NCI-H2171 (cell line): Measurements from ENCODE around the gene WARS2.
A peak's percentile ranks its signal among the peaks of the same experiment; 100 is the strongest.
"Not testable (repeated sequence)": the region's sequence is repeated elsewhere in the genome, so short reads cannot be mapped to it uniquely, and the experiment has no call there.

Experiments used
- DNase-seq: peaks from one replicate; lab custom pipeline; 2025; lab: John Stamatoyannopoulos, UW

WARS2 gene

DNA sequence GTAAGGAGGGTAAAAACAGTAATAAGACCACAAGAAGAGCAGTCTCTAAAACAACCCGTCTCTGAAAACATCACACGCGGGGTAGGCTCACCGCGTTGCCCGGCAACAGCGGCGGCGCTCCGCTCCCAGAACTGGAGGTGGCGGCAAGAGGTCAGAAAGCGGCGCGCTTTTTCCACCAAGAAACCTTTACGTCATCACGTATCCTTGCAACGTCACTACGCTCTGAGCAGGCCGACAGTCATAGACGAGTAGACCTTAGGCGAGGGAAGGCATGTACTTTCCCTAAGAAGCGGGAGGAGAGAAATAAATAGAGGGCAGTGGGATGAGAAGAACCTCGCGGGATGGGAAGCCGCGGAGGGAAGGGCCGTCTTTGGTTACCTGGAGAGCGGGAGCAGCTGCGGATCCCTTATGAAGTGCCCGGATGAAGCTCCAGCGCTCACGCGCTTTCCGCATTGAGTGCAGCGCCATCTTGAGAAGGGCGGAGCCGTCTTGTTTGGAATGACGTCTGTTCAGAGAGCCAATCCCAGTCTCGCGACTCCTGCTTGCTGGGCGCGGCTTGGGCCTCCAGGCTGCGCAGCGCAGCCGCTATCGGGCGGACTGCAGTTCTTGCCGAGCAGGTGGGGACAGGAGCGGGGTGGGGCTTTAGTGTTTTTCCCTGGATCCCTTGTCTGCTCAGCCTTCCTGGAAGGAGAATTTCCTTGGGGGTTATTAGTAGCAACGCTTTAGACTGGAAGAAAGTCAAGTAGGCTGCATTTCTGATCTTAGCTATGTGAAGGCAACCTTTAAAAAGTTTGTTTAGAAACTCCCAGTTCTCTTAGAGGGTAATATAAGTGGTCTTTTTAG lies at the start of gene WARS2:
Gene WARS2 (minus strand): TSS at position 477 of the 843 bp plus-strand sequence. CDS start 9 bp downstream, at position 468.
- peak; percentile 95 for DNase-seq

DNA sequence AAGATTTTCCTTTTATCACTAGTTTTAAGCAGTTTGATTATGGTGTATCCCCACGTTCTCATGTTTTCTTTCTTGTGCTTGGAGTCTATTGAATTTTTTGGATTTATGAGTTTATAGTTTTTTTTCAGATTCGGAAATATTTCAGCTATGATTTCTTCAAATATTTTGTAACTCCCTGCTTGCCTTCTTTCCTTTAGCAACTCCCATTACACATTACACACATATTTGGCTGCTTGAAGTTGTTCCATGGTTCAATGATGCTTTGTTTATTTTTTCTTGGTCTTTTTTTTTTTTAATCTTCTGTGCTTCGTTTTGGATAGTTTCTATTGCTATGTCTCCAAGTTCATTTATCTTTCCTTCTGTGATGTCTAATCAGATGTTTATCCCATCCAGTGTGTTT lies 48.5 kb upstream of the WARS2 start:
- no peak for DNase-seq

DNA sequence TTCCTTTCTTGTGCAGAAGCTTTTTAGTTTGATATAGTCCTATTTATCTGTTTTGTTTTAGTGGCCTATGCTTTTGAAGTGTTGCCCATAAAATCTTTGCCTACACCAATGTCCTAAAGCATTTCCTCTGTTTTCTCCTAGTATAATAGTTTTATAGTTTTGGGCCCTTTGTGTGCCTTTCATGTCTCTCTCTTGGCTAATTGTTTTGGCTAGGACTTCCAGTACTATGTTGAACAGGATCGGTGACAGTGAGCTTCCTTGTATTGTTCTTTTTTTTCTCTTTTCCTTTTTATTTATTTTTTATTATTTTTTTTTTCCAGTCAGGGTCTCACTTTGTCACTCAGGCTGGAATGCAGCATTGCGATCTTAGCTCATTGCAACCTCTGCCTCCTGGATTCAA lies 47.0 kb upstream of the WARS2 start:
- no peak for DNase-seq

DNA sequence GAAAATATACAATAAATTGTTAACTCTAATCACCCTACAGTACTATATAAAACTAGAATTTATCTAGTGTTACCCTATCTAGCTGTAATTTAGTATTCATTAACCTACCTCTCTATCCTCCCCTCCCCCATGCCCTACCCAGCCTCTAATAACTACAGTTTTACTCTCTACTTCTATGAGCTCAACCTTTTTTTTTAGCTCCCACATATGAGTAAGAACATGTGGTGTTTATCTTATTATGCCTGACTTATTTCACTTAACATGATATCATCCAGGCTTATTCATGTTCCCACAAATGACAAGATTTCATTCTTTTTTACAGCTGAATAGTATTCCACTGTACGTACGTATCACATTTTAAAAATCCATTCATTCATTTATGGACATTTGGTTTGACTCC lies 46.0 kb upstream of the WARS2 start:
- DNase-seq, result no peak

DNA sequence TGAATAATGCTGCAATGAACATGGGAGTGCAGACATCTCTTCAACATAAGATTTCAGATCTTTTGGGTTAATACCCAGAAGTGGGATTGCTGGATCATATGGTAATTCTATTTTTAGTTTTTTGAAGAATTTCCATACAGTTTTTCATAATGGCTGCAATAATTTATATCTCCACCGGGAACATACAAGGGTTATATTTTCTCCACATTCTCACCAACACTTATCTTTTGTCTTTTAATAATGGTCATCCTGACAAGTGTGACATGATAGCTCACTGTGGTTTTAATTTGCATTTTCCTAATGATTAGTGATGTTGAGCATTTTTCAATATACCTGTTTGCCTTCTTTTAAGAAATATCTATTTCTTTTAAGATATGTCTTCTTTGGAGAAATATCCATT lies 44.5 kb upstream of the WARS2 start:
- DNase-seq, result no peak

DNA sequence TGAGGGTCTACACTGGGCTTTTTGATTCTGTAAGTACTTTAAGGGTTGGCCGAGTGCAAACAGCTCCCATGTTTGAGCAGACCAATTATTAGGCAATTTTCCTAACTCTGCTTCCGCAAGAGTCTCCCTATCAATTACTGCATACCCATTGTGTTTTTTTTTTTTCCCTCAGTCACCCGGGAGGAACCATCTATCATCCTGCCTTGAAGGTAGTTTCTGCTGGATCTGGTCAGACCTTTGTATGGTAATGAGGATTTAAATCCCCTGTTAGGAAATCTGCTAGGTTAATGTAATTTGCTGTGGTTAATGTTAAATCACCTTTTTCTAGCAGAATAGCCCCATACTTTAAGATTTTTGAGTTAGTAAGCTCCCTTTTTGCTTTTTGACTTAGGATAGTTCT lies 40.8 kb upstream of the WARS2 start:
- no peak for DNase-seq

DNA sequence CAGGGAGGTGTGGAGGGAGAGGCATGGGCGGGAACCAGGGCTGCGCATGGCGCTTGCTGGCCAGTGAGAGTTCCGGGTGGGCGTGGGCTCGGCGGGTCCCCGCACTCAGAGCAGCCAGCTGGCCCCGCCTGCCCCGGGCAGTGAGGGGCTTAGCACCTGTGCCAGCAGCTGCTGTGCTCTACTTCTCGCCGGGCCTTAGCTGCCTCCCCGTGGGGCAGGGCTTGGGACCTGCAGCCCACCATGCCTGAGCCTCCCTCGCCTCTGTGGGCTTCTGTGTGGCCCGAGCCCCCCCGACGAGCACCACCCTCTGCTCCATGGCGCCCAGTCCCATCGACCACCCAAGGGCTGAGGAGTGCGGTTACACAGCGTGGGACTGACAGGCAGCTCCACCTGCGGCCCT lies 38.6 kb upstream of the WARS2 start:
- no peak for DNase-seq

DNA sequence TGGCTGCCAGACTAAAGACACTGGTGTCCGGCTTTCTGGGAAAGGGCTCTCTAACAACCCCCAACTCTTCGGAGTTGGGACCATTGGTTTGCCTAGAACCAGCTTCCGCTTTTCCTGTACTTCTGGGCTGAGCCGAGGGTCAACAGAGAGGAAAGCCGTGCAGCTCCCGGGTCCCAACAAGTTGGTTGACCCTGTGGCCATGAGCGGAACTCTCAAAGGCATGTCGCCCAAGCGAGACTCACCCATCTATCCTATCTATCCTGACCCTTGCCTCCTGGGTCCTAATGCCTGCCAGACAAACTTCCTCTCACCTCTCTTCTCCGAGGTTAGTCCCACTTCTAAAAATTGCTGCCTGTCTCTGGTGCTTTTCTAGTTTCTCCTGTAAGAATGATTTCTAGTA lies 32.5 kb upstream of the WARS2 start:
- not testable (repeated sequence) for DNase-seq

DNA sequence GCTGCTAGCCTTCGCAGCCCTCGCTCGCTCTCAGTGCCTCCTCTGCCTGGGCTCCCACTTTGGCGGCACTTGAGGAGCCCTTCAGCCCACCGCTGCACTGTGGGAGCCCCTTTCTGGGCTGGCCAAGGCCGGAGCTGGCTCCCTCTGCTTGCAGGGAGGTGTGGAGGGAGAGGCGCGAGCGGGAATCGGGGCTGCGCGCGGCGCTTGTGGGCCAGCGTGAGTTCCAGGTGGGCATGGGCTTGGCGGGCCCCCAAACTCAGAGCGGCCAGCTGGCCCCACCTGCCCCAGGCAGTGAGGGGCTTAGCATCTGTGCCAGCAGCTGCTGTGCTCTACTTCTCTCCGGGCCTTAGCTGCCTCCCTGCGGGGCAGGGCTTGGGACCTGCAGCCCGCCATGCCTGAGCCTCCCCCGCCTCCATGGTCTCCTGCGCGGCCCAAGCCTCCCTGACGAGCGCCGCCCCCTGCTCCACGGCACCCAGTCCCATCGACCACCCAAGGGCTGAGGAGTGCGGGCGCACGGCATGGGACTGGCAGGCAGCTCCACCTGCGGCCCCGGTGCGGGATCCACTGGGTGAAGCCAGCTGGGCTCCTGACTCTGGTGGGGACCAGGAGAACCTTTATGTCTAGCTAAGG lies 31.0 kb upstream of the WARS2 start:
- not testable (repeated sequence) for DNase-seq

DNA sequence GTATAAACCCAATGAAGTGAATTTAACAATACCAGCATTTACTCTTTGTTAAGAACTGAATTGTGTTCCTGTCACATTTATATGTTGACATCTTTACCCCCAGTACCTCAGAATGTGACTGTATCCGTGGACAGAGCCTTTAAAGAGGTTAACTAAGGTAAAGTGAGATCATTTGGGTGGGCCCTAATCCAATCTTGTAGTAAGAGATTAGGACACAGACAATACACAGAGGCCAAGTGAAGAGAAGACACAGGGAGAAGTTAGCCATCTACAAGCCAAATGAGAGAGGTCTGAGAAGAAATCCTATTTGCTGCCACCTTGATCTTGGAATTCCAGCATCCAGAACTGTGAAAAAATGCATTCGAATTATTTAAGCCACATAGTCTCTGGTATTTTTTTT lies 22.9 kb upstream of the WARS2 start:
- DNase-seq, result no peak

DNA sequence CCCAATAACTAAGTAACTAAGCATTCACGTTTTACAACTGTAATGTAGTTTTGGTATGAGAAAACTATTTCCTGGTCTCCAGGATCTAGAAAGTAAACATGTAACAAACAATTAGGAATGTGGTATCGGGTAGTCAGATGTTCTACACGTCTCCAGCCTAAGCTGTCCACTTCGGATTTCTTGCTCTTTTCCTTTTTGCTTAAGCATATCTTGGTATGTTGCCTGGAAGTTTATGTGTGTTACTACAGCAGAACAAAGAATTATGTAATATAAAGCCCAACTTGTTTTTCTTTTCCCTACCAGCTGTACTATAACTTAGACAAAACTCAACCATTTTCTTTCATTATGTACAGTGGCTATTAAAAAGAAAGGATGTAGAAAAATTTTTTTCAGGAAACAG lies 20.4 kb upstream of the WARS2 start:
- no peak for DNase-seq

DNA sequence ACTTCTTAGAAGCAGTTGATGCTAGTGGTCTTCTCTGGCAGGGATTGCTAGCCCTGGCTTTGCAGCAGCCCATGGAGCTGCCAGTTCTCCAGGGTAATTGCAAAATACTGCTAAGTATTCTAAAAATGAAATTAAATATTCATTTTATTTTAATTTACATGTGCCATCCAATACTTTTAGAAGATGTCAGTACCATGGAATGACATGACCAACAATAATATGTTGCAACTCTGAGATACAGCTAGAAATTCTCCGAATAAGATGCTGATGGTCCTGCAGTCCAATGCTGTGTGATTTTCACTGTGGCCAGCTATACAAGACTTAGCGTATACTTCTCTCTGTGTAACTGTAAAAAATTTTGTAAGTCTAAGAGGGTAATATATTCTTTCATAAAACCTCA lies 20.0 kb upstream of the WARS2 start:
- no peak for DNase-seq

DNA sequence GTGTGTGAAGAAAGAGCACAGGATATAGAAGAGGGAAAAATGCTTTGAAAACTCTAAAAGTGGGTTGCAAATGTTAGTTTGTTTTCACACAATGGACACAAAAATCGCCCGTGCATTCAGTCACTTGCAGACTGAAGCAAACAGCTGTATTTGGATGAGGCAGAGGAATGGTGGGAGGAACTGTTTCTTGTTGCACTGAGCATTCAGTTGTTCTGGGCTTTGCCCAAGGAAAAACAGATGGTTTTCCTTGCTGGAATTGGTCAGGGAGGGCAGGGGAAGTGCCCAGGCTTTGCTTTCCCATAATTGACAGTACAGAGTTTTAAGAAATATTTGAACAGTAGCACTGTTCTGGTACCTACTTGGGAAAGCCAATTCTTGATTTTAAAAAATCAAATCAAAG lies 19.5 kb upstream of the WARS2 start:
- DNase-seq, result no peak

DNA sequence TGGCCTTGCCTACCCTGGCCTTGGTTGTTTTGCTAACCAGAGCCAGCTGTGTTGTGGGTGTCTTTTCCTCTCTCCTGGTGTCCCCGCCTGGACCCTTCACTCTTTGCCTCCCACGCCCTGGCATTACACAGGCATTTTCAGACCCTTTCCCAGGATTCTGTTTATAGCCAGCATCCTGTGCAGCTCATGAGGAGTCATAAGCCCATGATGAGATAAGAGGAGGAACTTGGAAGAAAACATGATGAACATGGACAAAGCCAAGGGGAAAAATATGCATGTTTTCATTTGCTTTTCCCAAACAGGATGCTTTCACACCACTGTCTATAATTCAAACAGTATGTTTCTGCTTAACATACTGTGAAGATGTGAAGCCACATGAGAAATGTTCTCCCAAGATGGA lies 18.7 kb upstream of the WARS2 start:
- no peak for DNase-seq

DNA sequence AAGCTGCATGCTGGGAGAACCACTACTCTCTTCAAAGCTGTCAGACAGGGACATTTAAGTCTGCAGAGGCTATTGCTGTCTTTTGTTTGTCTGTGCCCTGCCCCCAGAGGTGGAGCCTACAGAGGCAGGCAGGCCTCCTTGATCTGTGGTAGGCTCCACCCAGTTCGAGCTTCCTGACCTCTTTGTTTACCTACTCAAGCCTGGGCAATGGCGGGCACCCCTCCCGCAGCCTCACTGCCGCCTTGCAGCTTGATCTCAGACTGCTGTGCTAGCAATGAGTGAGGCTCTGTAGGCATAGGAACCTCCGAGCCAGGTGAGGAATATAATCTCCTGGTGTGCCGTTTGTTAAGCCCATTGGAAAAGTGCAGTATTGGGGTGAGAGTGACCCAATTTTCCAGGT lies 16.3 kb upstream of the WARS2 start:
- not testable (repeated sequence) for DNase-seq

DNA sequence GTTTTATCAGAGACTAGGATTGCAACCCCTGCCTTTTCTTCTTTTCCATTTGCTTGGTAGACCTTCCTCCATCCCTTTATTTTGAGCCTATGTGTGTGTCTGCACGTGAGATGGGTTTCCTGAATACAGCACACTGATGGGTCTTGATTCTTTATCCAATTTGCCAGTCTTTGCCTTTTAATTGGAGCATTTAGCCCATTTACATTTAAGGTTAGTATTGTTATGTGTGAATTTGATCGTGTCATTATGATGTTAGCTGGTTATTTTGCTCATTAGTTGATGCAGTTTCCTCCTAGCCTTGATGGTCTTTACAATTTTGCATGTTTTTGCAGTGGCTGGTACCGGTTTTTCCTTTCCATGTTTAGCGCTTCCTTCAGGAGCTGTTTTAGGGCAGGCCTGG lies 14.6 kb upstream of the WARS2 start:
- DNase-seq, result not testable (repeated sequence)

DNA sequence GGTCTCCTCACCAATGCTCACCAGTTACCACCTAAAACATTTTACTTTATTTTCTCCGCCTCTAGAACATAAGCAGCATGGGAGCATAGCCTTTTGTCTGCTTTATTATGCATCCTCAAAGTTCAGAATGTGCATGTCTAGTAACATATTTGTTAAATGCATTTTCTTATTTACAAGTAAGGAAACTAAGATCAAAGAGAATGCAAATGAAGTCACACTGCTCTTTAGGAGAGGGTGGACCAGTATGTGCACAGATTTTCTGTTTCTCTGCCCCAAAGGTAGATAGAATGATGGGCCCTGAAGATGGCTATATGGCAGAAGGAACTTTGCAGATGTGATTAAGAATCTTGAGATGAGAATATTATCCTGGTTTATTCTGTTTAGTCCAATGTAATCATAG lies 9.7 kb upstream of the WARS2 start:
- no peak for DNase-seq

DNA sequence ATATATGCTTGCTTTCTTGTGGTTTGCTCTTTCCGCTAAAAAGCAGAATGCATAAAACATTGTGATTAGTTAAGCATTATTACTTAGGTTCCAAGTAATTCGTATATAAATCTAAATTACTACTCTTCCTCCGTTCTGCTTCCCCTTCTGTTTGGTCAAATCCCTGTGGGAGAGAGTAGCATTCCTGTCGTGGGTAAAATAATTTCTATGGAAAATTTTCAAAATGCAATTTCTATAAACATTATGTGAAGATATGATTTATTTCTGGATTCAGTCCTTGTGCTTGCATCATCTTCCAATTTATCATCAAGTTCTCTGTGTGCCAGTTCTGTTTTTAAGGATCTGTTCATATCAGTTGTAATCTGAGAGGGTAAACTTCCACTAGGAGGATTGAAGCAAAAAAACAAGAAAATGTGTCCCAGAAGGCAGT lies 7.2 kb upstream of the WARS2 start:
- DNase-seq, result no peak

DNA sequence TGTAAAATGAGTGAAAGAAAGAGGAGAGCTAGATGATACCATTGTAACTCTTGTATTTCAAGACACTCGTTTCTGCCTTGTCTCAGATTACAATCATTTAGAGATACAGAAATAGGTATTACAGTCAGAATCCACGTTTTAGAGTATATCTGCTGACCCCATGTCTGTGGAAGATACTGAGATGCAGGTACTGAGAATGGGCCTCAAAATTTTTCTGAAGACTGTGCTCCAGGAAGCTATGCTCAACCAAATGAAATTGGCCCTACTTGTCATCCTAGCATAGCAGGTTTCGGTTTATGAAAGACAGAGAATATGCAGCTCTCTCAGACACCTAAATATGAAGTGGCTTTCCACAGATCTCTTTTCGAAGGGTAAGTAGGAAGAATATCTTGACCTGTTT lies 6.0 kb upstream of the WARS2 start:
- no peak for DNase-seq

DNA sequence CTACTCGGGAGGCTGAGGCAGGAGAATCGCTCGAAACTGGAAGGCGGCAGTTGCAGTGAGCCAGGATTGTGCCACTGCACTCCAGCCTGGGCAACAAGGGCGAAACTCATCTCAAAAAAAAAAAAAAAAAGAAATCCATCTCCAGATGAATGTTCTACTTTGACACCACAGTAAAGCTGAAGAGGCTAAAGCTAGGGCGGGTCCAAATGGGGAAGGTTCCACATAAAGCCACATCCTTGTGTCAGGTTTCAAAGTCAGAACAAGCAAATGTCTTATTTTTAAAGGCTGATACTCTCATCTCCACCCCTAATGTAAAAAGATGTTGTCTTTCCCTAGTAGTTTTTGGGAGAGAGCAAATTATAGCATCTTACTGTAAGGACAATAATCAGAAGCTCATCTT lies 4.4 kb upstream of the WARS2 start:
- DNase-seq, result no peak

DNA sequence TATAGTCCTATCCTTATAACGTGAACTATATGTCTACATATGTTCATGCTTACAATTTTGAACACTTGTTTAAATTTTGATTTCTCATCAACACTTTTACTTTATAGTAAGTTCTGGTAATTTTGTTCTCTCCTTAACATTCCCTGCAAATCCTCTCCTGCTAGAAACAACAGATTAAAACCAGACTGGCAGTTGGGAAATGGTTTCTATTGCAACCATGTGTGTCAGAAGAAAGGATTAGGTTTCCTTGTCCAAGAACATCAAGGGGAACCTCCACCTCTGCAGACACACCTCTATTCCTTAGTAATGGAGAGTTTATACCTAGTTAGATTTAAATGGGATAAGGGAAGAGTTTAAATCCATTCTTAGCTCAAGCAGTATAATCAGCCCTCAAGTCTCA lies 3.3 kb upstream of the WARS2 start:
- DNase-seq, result no peak

DNA sequence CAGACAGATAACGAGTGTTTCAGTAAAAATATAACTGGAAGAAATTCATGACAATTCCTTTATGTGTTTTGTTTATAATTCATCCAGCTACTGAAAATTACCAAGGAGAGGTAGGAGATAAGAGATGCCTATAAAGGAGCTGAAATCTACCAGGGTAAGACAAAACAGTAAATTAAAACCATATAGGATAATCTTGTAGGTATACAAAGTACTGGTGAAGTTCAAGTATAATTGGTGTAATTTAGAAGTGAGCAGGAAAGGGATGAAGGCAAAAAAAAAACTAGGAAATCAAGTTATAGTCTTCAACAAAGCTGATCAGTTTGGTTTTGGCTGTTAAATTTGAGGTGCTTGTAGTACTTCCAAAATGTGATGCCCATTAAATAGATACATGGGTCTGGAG lies 1.2 kb upstream of the WARS2 start:
- no peak for DNase-seq

DNA sequence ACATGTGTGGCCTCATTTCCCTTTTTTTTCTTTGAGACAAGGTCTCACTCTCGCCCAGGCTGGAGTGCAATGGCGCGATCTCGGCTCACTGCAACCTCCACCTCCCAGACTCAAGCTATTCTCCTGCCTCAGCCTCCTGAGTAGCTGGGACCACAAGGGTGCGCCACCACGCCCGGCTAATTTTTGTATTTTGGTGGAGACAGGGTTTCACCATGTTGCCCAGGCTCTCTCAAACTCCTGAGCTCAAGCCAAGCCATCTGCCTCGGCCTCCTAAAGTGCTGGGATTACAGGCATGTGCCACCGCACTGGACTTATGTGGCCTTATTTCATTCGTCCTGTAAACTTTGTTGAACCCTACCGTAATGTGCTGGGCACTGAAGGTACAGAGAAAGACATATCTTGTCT lies 569 bp upstream of the WARS2 start:
- DNase-seq, result no peak

DNA sequence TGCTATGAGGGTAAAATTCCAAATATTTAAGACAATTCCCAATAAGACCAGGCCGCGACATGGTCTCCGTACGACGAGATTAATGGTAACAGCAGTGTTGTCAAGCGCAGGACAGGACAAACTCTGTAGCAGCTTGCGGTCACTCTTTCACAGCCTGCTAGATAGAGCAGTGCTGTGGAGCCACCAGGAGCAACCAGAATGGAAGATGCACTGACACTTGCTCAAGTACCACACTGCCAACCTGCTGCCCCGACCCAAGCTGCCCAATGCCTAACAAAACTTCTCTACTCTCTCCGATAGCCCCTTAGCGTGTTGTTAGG lies 636 bp downstream of the WARS2 start:
- DNase-seq, result peak; percentile 59
